ENCODE measurements around the gene OSCP1. TPM values are rescaled to one million over a fixed set of nuclear protein-coding genes. Genes with fewer than 3 reads are reported as not detected.

OSCP1 gene
- total and polyA plus RNA-seq, 8 donors: 1.7 to 69.4 (median 9.0) TPM

GRCh38 chr1:36486093-36486438, 35.8 kb upstream of the OSCP1 start:
- DNase-seq: no peak
- no peak overlapping the region for H3K4me3 ChIP-seq
- TF ChIP-seq POLR2AphosphoS5 (IDR thresholded peaks at IDR 0.05) (no peak), POLR2A (IDR thresholded peaks at IDR 0.05) (no peak), EP300 (IDR thresholded peaks at IDR 0.05) (no peak), CTCF (IDR thresholded peaks at IDR 0.05) (no peak)
- 82 to 92% (median 86%) methylated on average over 2 of the region's 2 CpGs for WGBS, 5 donors
- H3K36me3 ChIP-seq: no peaks in the 10 kb centered on the region
- H3K27ac ChIP-seq: peak overlapping the region; percentile 65 to 82 (median 70)
- no peaks in the 10 kb centered on the region for H3K9me3 ChIP-seq
- intact Hi-C loops (cut with DNase I; ENCODE audit: low total_unique reads): no loop called here
- H3K27me3 ChIP-seq: peaks cover 0 to 18% (median 0%) of the 10 kb centered on the region in 3 donors
- peaks cover 0 to 36% (median 19%) of the 10 kb centered on the region in 4 donors for H3K4me1 ChIP-seq

DNA sequence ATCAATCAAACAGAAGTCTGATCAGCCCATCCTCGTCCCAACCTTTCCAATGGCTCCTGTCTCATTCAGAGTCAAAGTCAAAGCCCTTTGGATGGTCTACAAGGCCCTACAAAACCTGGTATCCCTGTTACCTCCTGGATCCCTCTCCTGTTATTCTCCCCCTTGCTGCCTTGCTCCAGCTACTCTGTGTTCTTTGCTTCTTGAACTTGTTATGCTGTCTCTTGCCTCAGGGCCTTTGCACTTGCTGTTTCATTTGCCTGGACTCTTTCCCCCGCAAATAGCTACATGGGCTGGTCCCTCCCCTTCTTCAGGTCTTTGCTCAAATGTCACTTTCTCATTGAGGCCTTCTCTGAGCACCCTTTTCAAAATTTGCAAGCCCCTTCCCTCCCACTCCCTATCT, 33.8 kb upstream of the OSCP1 start:
- Histone ChIP-seq H3K27ac (no peak overlapping the region), H3K9me3 (no peaks in the 10 kb centered on the region), H3K36me3 (no peaks in the 10 kb centered on the region), H3K27me3 (peaks cover 0 to 28% (median 0%) of the 10 kb centered on the region in 3 donors), H3K4me1 (peaks cover 0 to 36% (median 19%) of the 10 kb centered on the region in 4 donors), H3K4me3 (no peak overlapping the region)
- DNase-seq: no peak
- intact Hi-C loops (cut with DNase I; ENCODE audit: low total_unique reads): no loop called here
- TF ChIP-seq EP300 (IDR thresholded peaks at IDR 0.05) (no peak), CTCF (IDR thresholded peaks at IDR 0.05) (no peak), POLR2A (IDR thresholded peaks at IDR 0.05) (no peak), POLR2AphosphoS5 (IDR thresholded peaks at IDR 0.05) (no peak)
- 84 to 95% (median 88%) methylated on average over 2 of the region's 2 CpGs for WGBS, 5 donors

- Histone ChIP-seq H3K27me3 (peaks cover 0 to 28% (median 0%) of the 10 kb centered on the region in 3 donors), H3K27ac (peak within 1 kb of the TSS in 3 of 5 donors; percentile 16 to 78 (median 68)), H3K36me3 (no peaks in the 10 kb centered on the region), H3K4me3 (peak within 1 kb of the TSS in 3 of 4 donors; percentile 5 to 35 (median 31)), H3K4me1 (peaks cover 0 to 36% (median 19%) of the 10 kb centered on the region in 4 donors), H3K9me3 (no peaks in the 10 kb centered on the region)
- TF ChIP-seq EP300 (IDR thresholded peaks at IDR 0.05): no peak
- TF ChIP-seq CTCF (IDR thresholded peaks at IDR 0.05): no peak
- no peak for TF ChIP-seq POLR2A (IDR thresholded peaks at IDR 0.05)
- TF ChIP-seq POLR2AphosphoS5 (IDR thresholded peaks at IDR 0.05): no peak
- intact Hi-C loops (cut with DNase I; ENCODE audit: low total_unique reads): no loop called here
- DNase-seq: no peak
- WGBS, 5 donors: 48 to 68% (median 59%) methylated on average over 9 to 13 of the region's 13 CpGs
Measured at GRCh38 chr1:36482724-36483388, 32.6 kb upstream of the OSCP1 start, which contains the start of gene CSF3R. Gene CSF3R (minus strand): TSS chr1:36482913. CDS start chr1:36479496, 3,417 bp downstream.

GRCh38 chr1:36481771-36482723, 31.8 kb upstream of the OSCP1 start:
- intact Hi-C loops (cut with DNase I; ENCODE audit: low total_unique reads): no loop called here
- H3K4me1 ChIP-seq: peaks cover 0 to 29% (median 16%) of the 10 kb centered on the region in 4 donors
- H3K27me3 ChIP-seq: peaks cover 0 to 24% (median 0%) of the 10 kb centered on the region in 3 donors
- peak overlapping the region in 3 of 5 donors; percentile 16 to 78 (median 68) for H3K27ac ChIP-seq
- no peaks in the 10 kb centered on the region for H3K36me3 ChIP-seq
- 25 to 37% (median 30%) methylated on average over 24 to 26 of the region's 26 CpGs for WGBS, 5 donors
- H3K4me3 ChIP-seq: peak overlapping the region in 3 of 4 donors; percentile 5 to 35 (median 31)
- no peak for TF ChIP-seq POLR2A (IDR thresholded peaks at IDR 0.05)
- TF ChIP-seq EP300 (IDR thresholded peaks at IDR 0.05): no peak
- TF ChIP-seq POLR2AphosphoS5 (IDR thresholded peaks at IDR 0.05): no peak
- TF ChIP-seq CTCF (IDR thresholded peaks at IDR 0.05): no peak
- H3K9me3 ChIP-seq: no peaks in the 10 kb centered on the region
- DNase-seq: no peak
